GM08714 (cell line): ENCODE results near the gene PGPEP1.
A peak's percentile ranks its signal among the peaks of the same experiment; 100 is the strongest.

Experiments
- H3K4me3 ChIP-seq: fragments of 200-500 bp; sonication (Bioruptor generic); 2 replicates; pipeline ENCODE4 v1.5.1; 2014; ENCODE audit warnings: mild to moderate bottlenecking, low read length, inconsistent platforms
- ZNF274 ChIP-seq: IDR thresholded peaks from 2 replicates; pipeline ENCODE4 v1.6.1; 2012; ENCODE audit warnings: mild to moderate bottlenecking, low read depth, low read length

The PGPEP1 gene

GRCh38 chr19:18301718-18302111 is 38.7 kb upstream of the PGPEP1 start:
- TF ChIP-seq ZNF274, result no peak
- H3K4me3 ChIP-seq, result no peak overlapping the region

- peak overlapping the region; percentile 45; the same call in 1 of the 2 replicates for H3K4me3 ChIP-seq
- TF ChIP-seq ZNF274, result no peak
These were observed 36.3 kb upstream of the PGPEP1 start for GRCh38 chr19:18304208-18304457.

GRCh38 chr19:18304458-18305310 is 35.7 kb upstream of the PGPEP1 start:
- TF ChIP-seq ZNF274, result no peak
- peak overlapping the region; percentile 45; the same call in 1 of the 2 replicates for H3K4me3 ChIP-seq

- TF ChIP-seq ZNF274, result no peak
- no peak overlapping the region for H3K4me3 ChIP-seq
These were observed 34.0 kb upstream of the PGPEP1 start for GRCh38 chr19:18306209-18306887.

- TF ChIP-seq ZNF274, result no peak
- H3K4me3 ChIP-seq, result no peak overlapping the region
These were observed 33.5 kb upstream of the PGPEP1 start for GRCh38 chr19:18306888-18307260.

DNA sequence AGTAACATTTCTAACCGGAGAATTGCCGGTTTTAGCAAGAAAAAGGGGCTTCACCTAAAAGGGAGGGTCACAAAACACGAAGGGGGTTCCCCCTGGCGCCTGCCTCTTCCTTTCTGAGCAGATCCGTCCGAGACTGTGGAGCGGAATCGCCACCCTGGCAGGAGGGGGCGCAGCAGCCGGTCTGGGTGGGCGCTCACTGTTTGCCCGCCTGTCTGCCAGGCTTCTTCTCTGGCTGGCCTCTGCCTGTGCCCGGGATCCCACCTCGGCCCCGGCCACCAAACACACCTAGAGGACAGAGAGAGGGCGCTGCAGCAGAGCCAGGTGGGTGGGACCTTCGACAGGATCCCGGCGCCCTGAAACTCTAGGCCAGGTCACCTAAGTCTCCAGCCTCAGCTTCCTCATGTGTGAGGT is 33.1 kb upstream of the PGPEP1 start:
- no peak overlapping the region for H3K4me3 ChIP-seq
- TF ChIP-seq ZNF274, result no peak

- no peak overlapping the region for H3K4me3 ChIP-seq
These were observed 32.1 kb upstream of the PGPEP1 start for GRCh38 chr19:18308051-18308947.

GRCh38 chr19:18308948-18309325 is 31.5 kb upstream of the PGPEP1 start:
- H3K4me3 ChIP-seq, result no peak overlapping the region
- no peak for TF ChIP-seq ZNF274

More at GRCh38 chr19:18308051-18308947, 32.1 kb upstream of the PGPEP1 start:
- no peak for TF ChIP-seq ZNF274

- H3K4me3 ChIP-seq, result no peak overlapping the region
- no peak for TF ChIP-seq ZNF274
These were observed 30.8 kb upstream of the PGPEP1 start for GRCh38 chr19:18309525-18310064.

DNA sequence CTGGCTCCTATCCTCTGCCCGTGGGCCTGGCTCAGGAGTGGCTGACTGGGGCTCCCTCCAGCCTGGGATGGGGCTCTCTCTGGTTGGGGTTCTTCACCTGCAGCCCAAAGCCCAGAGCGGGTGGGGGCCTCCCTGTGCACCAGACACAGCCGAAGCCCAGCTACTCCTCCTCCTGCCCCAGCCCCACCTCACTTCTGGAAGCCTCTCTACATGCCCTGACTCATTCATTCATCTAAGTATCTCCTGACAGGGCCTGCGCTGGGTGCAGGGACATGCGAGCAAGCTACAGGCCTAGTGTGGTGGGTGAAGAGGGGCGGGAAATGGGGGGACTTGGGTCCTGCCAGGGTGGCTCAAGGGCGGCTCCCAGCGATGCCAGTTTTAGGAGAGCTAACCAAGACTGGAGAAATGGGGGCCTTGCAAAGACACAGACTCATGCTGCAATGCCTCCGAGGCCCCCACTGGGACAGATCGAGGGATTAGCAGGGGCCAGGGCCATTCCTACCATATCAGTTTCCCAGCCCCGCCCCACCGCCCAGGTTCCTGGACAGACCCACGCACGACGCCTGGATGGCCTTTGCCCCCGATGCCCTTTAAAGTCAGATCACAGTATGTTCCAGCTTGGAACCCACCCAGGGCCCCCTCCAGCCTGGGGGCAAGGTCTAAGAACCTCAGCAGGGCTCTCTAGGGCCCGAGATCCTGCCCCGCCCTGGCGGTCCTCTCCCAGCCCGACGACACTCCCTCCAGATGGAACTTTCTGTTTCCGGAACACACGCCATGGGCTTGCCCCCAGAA is 30.1 kb upstream of the PGPEP1 start:
- no peak for TF ChIP-seq ZNF274
- H3K4me3 ChIP-seq, result no peak overlapping the region

- H3K4me3 ChIP-seq, result no peak overlapping the region
- TF ChIP-seq ZNF274, result no peak
These were observed 29.4 kb upstream of the PGPEP1 start for GRCh38 chr19:18310966-18311365.

- TF ChIP-seq ZNF274, result no peak
- H3K4me3 ChIP-seq, result no peak overlapping the region
These were observed 28.8 kb upstream of the PGPEP1 start for GRCh38 chr19:18311502-18312091.

DNA sequence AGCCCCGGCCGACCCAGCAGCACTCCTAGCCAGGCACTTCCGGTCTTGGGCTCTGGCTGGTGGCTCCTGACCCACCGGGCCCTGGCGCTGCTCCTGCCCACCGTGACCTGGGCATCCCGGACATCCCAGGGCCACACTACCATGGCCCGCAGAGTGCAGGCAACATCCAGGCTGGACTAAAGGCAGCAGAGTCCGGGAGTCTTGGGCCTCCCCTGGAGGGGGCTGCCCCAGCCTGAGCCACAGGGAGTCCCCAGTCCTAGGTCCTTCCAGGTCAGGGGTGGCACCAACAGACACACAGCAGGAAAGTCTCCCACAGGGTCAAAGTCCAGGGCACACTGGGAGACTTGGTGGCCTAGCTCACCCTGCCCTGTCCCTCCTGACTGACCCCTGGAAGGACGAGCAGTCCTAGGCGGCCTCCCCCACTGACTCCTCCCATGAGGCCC is 28.3 kb upstream of the PGPEP1 start:
- no peak overlapping the region for H3K4me3 ChIP-seq
- TF ChIP-seq ZNF274, result no peak
